ENCODE measurements around the gene ZNF691. TPM values are rescaled to one million over a fixed set of nuclear protein-coding genes. Genes with fewer than 3 reads are reported as not detected.
A peak's percentile ranks its signal among the peaks of the same experiment; 100 is the strongest.
"Not testable (repeated sequence)": the region's sequence is repeated elsewhere in the genome, so short reads cannot be mapped to it uniquely, and the experiment has no call there.

Gene ZNF691, protein sequence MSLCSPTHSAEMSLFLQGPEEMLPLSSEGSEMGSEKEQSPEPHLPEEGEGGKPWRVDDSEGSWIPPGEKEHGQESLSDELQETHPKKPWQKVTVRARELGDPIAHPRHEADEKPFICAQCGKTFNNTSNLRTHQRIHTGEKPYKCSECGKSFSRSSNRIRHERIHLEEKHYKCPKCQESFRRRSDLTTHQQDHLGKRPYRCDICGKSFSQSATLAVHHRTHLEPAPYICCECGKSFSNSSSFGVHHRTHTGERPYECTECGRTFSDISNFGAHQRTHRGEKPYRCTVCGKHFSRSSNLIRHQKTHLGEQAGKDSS
- total RNA-seq = 1 to 10 TPM; 8.6 to 9.5 TPM

DNA sequence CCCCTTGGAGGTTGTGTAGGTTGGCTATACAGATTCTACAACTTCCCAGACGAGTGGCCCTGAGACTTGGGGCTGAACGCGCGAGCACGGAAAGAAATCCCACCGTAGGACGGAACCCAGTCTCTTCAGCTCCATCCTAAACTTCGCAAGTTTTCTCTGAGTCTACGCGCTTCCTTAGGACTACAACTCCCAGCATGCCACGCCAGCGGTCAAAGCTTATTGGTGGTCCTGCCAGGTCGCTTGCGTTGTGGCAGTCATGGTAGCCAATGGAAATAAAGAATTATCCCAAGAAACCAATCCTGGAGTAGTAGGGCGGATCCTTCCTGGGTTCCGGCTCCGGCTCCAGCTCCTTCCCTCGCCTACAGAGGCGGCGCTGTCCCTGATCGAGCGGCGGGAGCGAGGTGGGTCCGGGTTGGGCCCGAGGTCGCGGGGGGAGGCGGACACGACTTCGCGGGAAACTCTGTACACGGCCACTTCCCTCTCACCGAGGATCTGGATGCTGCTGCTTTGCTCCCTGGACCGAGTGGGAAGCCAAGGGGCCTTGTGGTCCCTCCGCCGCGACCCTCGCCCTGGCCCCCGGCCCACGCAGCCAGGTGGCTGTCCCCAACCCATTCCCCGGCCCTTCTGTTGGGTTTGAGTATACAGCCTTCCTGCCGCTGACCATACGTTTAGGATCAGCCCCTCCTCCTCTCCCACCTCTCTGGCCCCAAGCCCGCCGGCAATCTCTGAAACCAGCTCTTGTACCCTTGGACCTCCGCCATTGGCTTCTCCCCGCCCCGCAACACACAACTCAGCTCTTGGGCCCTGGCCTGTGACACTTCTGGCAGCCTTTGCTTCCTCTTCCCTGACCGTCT, at the start of gene ZNF691:
TSS of gene ZNF691 (plus strand) at position 357 of the 854 bp plus-strand sequence. CDS start 3,046 bp downstream, outside the sequence.
- DNase-seq = peak; percentile 94
- Mint-ChIP-seq H3K4me1 (ENCODE audit: low read depth) (peaks cover 44% of the 10 kb centered on the region), H3K9me3 (peaks cover 8% of the 10 kb centered on the region), H3K27ac (peak within 1 kb of the TSS; percentile 72), H3K4me3 (peak within 1 kb of the TSS; percentile 89), H3K27me3 (no peaks in the 10 kb centered on the region), H3K36me3 (peaks cover 23% of the 10 kb centered on the region)
- ChIA-PET POLR2A (interaction anchor here (0.5 to 2.8 kb wide), 8 partner anchors 27 to 1101 kb away, joined by 3 to 29 read pairs (median 3); partner anchors contain the start of genes C1orf50, ERMAP, P3H1 and SVBP), CTCF (interaction anchor here (0.6 to 3.9 kb wide), 17 partner anchors 11 to 949 kb away, joined by 3 to 26 read pairs (median 5); partner anchors contain the start of genes C1orf50, ERMAP, P3H1 and PPIH)
- intact Hi-C loops (cut with micrococcal nuclease) = loop anchor here (1.0 to 5.0 kb wide), 5 partner anchors 29 to 326 kb away; partner anchors contain the start of genes C1orf50, CFAP57, EBNA1BP2 and ERMAP

DNA sequence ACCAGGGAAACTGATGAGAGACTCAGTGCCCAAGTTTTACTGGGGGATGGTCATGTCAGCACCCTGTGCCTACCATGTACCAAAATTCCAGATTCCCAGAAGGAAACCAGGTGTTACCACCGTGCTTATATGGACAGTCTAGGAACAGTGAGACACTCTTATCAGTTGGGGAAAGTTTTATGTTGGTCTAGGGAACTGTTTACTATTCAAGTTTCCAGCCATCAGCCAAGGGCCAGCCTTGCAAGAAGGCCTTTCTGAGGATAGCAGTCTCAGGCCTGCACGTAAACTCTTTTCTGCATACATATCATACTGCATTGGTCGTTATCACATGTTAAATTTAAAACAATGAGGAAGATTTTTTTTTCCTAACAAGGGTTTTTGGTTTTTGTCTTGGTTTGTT, 49.0 kb upstream of the ZNF691 start:
- Mint-ChIP-seq H3K9me3 (no peaks in the 10 kb centered on the region), H3K4me1 (ENCODE audit: low read depth) (no peaks in the 10 kb centered on the region), H3K36me3 (no peaks in the 10 kb centered on the region), H3K27me3 (no peaks in the 10 kb centered on the region), H3K27ac (no peak overlapping the region), H3K4me3 (no peak overlapping the region)
- no peak for DNase-seq
- ChIA-PET CTCF (interaction anchor here (1.1 kb wide), 1 partner anchor 276 kb away, joined by 3 read pairs; no protein-coding TSS in a partner anchor), POLR2A (no interaction called here)
- intact Hi-C loops (cut with micrococcal nuclease) = no loop called here

DNA sequence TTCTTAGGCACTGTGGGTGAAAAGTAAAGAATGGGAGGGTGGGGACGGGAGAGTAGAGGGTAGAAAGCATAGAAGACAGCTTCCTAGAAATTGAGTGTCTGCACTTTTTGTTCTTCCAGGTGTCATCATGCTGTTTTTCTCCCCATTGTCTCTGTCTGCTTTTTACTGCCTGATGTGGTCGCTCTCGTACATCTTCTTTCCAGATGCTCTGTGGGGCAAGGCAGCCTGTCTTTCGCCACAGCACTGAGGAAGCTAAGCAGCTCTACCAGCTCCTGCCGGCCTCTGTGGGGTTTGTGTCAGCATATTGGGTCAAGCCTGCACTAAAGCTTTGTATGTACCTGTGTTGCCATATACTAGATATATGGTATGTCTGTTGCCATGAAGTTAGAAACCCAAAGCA, 48.4 kb upstream of the ZNF691 start:
- POLR2A ChIA-PET = no interaction called here
- no peak overlapping the region for H3K27ac Mint-ChIP-seq
- H3K9me3 Mint-ChIP-seq = no peaks in the 10 kb centered on the region
- CTCF ChIA-PET = interaction anchor here (1.1 kb wide), 1 partner anchor 276 kb away, joined by 3 read pairs; no protein-coding TSS in a partner anchor
- H3K4me3 Mint-ChIP-seq = no peak overlapping the region
- intact Hi-C loops (cut with micrococcal nuclease) = no loop called here
- no peaks in the 10 kb centered on the region for H3K36me3 Mint-ChIP-seq
- DNase-seq = no peak
- H3K4me1 Mint-ChIP-seq (ENCODE audit: low read depth) = no peaks in the 10 kb centered on the region
- H3K27me3 Mint-ChIP-seq = no peaks in the 10 kb centered on the region

DNA sequence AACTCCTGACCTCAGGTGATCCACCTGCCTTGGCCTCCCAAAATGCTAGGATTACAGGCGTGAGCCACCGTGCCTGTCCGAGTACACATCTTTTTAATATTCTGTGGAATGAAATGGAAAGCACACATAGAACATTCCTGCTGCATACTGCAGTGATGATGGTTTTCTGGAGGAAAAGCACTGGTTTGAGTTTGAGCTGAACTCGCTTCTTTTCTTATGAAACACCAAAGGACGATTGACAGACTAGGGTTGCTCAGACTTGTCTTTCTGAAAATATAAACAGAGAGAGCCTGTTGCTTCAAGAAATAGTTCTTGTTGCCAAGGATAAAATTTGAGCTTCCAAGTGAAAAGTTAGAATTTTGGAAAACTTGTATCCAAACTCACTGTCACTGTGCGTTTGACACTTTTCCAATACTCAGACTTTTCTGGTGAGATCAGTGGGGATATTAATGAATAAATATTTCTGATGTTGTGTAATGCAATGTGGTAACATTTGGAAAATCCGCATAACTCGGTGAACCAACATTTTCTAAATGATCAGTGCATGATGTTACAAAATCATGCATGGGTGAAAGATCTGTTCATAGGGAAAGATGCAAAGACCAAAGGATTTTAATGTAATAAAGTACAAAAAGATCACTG, 44.5 kb upstream of the ZNF691 start:
- Mint-ChIP-seq H3K36me3 (peaks cover 8% of the 10 kb centered on the region), H3K4me3 (no peak overlapping the region), H3K27me3 (no peaks in the 10 kb centered on the region), H3K4me1 (ENCODE audit: low read depth) (no peaks in the 10 kb centered on the region), H3K27ac (no peak overlapping the region), H3K9me3 (peaks cover 3% of the 10 kb centered on the region)
- CTCF ChIA-PET = no interaction called here
- POLR2A ChIA-PET = no interaction called here
- no peak for DNase-seq
- intact Hi-C loops (cut with micrococcal nuclease) = no loop called here

DNA sequence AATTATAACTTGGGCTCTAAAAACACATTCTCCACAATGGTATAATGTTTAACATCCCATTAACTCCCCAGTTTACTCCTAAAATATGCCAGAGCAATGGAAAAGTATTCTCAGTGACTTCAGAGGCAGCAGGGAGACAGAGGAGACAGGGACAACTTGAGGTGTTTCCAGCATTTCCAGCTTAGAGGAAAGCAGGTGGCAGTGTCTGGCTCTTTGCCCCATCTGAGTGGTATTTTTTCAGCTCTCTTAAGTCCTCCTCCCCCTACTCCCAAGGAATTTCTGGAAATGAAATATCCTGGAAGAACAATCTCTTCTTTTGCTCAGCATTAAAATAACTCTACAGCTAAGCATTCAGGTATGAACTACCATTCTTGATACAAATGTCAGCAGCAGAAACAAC, 40.2 kb upstream of the ZNF691 start:
- POLR2A ChIA-PET = interaction anchor here (0.9 kb wide), 1 partner anchor 42 kb away, joined by 3 read pairs; no protein-coding TSS in a partner anchor
- CTCF ChIA-PET = no interaction called here
- Mint-ChIP-seq H3K4me3 (no peak overlapping the region), H3K9me3 (peaks cover 3% of the 10 kb centered on the region), H3K27me3 (no peaks in the 10 kb centered on the region), H3K36me3 (peaks cover 8% of the 10 kb centered on the region), H3K27ac (no peak overlapping the region), H3K4me1 (ENCODE audit: low read depth) (peaks cover 3% of the 10 kb centered on the region)
- intact Hi-C loops (cut with micrococcal nuclease) = no loop called here
- no peak for DNase-seq

DNA sequence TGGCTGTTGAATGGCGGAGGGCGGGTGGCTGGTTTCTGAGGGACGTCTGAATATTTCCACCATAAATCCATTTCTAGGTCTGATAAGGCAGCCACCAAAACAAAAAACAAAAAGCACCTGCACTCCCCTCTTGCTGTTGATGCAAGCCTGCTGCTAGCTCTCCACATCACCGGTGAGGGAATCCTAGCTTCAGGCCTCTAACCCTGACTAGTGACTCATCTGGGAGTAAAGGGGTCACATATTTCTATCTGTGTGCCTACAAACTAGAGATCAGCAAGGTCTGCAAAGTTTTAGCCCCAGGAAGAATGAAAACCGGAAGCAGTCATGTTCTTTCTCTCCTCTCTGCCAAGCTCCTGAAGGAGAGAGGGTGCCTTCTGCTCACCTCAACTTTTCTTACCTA, 39.8 kb upstream of the ZNF691 start:
- H3K27ac Mint-ChIP-seq = no peak overlapping the region
- H3K9me3 Mint-ChIP-seq = peaks cover 3% of the 10 kb centered on the region
- no peaks in the 10 kb centered on the region for H3K27me3 Mint-ChIP-seq
- DNase-seq = no peak
- peaks cover 3% of the 10 kb centered on the region for H3K4me1 Mint-ChIP-seq (ENCODE audit: low read depth)
- peaks cover 8% of the 10 kb centered on the region for H3K36me3 Mint-ChIP-seq
- intact Hi-C loops (cut with micrococcal nuclease) = no loop called here
- ChIA-PET POLR2A (interaction anchor here (0.9 kb wide), 1 partner anchor 43 kb away, joined by 3 read pairs; no protein-coding TSS in a partner anchor), CTCF (no interaction called here)
- H3K4me3 Mint-ChIP-seq = no peak overlapping the region

DNA sequence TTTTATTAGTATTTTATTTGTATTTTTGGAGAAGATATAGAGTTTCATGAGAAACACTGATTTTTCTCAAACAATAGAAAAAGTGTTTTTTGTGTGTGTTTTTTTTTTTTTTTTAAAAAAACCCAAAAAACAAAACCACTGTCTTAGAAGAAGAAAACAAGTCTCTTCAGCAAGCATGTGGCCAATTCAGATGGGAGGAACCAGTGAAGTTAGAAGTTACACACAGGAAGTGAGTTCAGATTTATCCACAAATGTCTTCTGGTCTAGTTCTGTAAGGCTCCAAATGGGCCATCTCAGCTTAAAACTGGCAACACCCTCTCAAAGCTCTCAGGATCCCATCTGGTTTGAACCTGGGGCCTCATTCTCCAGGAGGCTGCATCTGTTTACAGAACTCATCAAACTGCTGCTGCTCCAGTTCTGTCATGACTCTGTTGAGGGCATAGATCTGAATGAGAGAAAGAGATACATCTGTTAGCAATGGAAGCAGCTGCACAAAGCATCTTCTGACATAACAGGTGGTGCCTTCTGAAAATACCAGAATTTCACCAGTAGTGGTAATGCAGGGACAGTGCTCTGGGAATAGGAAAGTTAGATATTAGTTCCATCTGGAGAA, 39.3 kb upstream of the ZNF691 start:
- intact Hi-C loops (cut with micrococcal nuclease) = no loop called here
- ChIA-PET POLR2A (interaction anchor here (0.9 kb wide), 1 partner anchor 43 kb away, joined by 3 read pairs; no protein-coding TSS in a partner anchor), CTCF (interaction anchor here (1.4 kb wide), 1 partner anchor 10 kb away, joined by 3 read pairs; the partner anchor contains the start of genes ERMAP and SVBP)
- Mint-ChIP-seq H3K9me3 (peaks cover 3% of the 10 kb centered on the region), H3K27ac (no peak overlapping the region), H3K4me1 (ENCODE audit: low read depth) (peaks cover 3% of the 10 kb centered on the region), H3K4me3 (no peak overlapping the region), H3K36me3 (peaks cover 8% of the 10 kb centered on the region), H3K27me3 (no peaks in the 10 kb centered on the region)
- no peak for DNase-seq

DNA sequence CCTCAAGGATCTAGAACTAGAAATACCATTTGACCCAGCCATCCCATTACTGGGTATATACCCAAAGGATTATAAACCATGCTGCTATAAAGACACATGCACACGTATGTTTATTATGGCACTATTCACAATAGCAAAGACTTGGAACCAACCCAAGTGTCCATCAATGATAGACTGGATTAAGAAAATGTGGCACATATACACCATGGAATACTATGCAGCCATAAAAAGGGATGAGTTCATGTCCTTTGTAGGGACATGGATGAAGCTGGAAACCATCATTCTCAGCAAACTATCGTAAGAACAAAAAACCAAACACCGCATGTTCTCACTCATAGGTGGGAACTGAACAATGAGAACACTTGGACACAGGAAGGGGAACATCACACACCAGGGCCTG, 31.6 kb upstream of the ZNF691 start:
- H3K4me3 Mint-ChIP-seq, H3K27me3 Mint-ChIP-seq, H3K36me3 Mint-ChIP-seq, DNase-seq, H3K27ac Mint-ChIP-seq, POLR2A ChIA-PET, H3K9me3 Mint-ChIP-seq: not testable (repeated sequence)
- intact Hi-C loops (cut with micrococcal nuclease) = loop anchor here (10.0 kb wide), 1 partner anchor 110 kb away; no protein-coding TSS in a partner anchor
- peaks cover 17% of the 10 kb centered on the region for H3K4me1 Mint-ChIP-seq (ENCODE audit: low read depth)
- CTCF ChIA-PET = interaction anchor here (1.7 kb wide), 1 partner anchor 37 kb away, joined by 5 read pairs; no protein-coding TSS in a partner anchor

DNA sequence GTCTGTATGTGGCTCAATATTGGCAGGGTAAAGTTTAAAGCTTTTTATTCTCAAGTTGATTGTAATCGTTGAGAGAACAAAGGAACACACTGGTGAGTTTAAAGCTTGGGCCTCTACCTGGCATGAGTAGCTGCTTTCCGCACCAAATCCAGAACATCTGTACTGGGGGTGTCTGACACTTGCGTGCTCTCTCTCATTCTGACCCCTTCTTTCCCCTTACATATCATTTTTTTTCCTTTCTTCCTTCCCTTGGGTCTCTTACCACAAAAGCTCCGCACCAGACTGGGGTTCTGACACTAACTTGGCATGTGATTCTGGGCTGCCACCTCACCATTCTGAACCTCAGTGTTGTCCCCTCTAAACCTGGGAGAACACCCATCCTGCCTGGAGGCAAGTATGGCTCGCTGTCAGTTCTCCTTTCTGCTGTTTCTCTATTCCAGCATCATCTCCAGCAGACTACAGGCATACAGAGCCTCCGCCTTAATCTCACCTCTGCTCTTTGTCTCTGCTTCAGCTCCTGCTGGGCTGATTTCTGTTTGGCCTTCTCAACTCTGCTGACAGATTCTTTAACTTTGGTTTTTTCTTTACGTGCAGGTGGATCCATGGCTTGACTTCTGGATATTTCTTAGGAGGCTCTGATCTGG, 30.4 kb upstream of the ZNF691 start:
- intact Hi-C loops (cut with micrococcal nuclease) = loop anchor here (10.0 kb wide), 1 partner anchor 109 kb away; no protein-coding TSS in a partner anchor
- POLR2A ChIA-PET = interaction anchor here (0.6 to 1.4 kb wide), 5 partner anchors 32 to 606 kb away, joined by 3 to 5 read pairs (median 3); partner anchors contain the start of genes CFAP57, EBNA1BP2 and YBX1
- H3K4me1 Mint-ChIP-seq (ENCODE audit: low read depth) = peaks cover 17% of the 10 kb centered on the region
- peak overlapping the region; percentile 75 for H3K27ac Mint-ChIP-seq
- H3K36me3 Mint-ChIP-seq = no peaks in the 10 kb centered on the region
- CTCF ChIA-PET = interaction anchor here (0.8 to 2.9 kb wide), 5 partner anchors 8 to 258 kb away, joined by 3 to 23 read pairs (median 5); partner anchors contain the start of gene ZNF691
- H3K9me3 Mint-ChIP-seq = no peaks in the 10 kb centered on the region
- DNase-seq = peak; percentile 23
- H3K4me3 Mint-ChIP-seq = peak overlapping the region; percentile 76
- no peaks in the 10 kb centered on the region for H3K27me3 Mint-ChIP-seq

DNA sequence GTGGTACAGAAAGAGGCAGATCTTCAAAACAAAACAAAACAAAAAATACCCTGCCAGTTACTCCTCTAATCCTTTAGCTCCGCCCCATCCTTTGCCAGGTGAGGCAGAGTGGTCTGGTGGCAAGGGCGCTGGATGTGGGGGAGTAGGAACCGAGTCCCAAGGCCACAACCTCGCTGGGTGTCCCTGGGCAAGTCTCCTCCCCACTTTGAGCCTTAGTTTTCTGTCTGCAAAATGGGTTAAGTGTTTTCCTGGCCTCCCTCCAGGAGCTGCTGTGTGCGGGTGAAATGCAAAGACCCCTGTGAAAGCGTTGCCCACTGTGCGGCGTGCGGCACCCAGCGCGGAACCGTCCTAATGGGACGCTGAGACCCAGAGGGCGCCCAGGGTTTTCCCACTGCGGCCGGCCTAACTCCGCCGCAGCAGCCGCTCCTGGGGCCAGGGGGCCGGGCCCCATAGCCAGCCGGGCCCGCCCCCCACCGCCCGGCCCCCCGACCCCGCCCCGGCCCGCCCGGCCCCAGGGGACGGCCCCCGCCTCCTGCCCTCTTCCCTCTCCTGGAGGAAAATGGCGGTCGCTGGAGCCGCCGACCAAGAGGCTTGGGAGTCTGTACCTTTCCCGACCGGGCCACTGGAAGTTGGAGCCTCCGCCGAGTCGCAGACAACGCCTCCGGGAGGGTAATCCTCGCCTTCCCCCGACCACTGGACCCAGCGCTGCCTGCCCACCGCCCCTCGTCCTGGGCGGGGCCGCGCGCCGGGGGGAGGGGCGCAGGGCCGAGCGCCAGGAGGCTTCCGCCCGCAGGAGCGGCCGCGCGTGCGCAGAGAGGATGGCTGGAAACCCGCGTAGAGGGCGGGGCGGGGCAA, 29.6 kb upstream of the ZNF691 start, which contains the start of the genes ERMAP and SVBP:
TSS of gene ERMAP (plus strand) at position 538 of the 855 bp plus-strand sequence. CDS start 13,327 bp downstream, outside the sequence.
TSS of gene SVBP (minus strand) at position 813 of the 855 bp plus-strand sequence. CDS start 853 bp downstream, outside the sequence.
- Mint-ChIP-seq H3K36me3 (no peaks in the 10 kb centered on the region), H3K4me1 (ENCODE audit: low read depth) (peaks cover 17% of the 10 kb centered on the region), H3K9me3 (no peaks in the 10 kb centered on the region), H3K27ac (peak within 1 kb of the TSS; percentile 75), H3K27me3 (no peaks in the 10 kb centered on the region), H3K4me3 (peak within 1 kb of the TSS; percentile 76)
- DNase-seq = peak; percentile 96
- intact Hi-C loops (cut with micrococcal nuclease) = loop anchor here (1.0 to 10.0 kb wide), 3 partner anchors 30 to 108 kb away; partner anchors contain the start of genes C1orf50 and P3H1
- CTCF ChIA-PET = interaction anchor here (0.8 to 2.9 kb wide), 9 partner anchors 9 to 257 kb away, joined by 3 to 23 read pairs (median 5); partner anchors contain the start of genes C1orf50, P3H1 and ZNF691
- POLR2A ChIA-PET = interaction anchor here (0.6 to 1.6 kb wide), 6 partner anchors 29 to 356 kb away, joined by 3 to 11 read pairs (median 4); partner anchors contain the start of genes C1orf50, CFAP57, EBNA1BP2 and P3H1

Data from activated CD4-positive, alpha-beta memory T cell treated with anti-CD3 and anti-CD28 coated beads for 36 hours (primary cell).